GOT3 (cell line): Measurements from ENCODE around the gene ZNF559.
"Not testable (repeated sequence)": the region's sequence is repeated elsewhere in the genome, so short reads cannot be mapped to it uniquely, and the experiment has no call there.

Source experiments
- DNase-seq: peaks from one replicate; lab custom pipeline; 2025; ENCODE audit warnings: mixed read lengths; lab: John Stamatoyannopoulos, UW

Gene ZNF559

DNA sequence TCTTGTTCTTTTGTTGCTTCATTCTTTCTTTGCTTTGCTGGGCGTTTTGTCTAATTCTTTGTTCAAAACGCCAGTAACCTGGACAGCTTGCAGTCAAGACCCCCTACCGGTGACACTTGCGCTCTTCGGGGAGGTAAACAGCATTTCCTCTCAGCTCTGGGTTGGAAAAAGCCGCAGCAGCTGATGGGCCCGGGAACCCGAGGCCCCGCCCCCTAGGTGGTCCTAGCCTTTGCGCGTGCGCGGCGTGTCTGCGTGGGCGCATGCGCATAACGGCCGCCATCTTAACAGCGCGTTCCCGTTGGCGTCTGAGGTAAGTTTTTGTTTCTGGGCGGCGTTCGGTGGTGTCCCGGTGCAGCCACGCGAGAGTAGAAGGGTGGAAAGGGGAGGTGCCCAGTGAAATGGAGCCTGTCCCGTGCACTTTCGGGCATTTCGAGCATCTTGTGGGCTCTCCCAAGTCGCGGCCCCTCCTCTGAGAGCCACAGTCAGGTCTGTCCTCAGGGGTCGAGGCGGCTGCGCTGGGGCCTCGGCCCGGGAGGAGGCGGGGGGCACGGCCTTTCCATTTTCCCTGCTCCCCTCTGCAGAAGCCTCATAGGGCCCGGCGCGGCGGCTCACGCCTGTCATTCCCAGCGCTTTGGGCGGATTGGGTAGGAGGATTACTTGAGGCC, at the start of gene ZNF559:
Gene ZNF559, plus strand, starts transcription at position 261 of the 665 bp plus-strand sequence. CDS start 14,371 bp downstream, outside the sequence.
- peak; percentile 91 for DNase-seq

- DNase-seq: not testable (repeated sequence)
Observed at GRCh38 chr19:9283485-9283884, 40.5 kb upstream of the ZNF559 start.

DNA sequence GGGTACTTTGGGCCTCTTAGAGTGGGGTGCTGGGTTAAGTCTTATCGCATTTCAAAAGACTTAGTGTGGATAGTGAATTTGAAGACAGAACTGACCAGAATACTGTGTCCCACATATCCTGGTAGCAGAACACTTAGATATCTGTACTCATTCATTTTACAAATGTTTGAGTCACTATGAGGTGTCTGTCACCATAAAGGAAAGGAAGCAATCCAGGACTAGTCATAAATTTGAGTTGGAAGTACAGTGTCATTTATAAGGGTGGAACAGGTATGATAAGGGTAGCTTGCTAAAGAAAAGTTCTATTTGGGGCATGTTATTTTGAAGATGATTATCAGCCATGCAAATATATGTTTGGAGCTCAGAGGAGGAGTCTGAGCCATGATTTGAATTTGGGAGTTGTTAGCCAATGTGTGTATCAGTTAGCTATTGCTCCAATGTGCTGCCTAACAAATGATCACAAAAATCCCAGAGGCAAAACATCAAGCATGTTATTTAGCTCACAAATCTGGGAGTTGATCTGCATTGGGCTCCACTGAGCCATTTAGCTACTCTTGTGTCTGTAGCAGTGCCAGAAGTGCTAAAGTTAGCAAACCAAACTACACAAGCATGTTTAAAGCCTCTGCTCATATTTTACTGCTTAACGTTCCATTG, 34.6 kb upstream of the ZNF559 start:
- no peak for DNase-seq

DNA sequence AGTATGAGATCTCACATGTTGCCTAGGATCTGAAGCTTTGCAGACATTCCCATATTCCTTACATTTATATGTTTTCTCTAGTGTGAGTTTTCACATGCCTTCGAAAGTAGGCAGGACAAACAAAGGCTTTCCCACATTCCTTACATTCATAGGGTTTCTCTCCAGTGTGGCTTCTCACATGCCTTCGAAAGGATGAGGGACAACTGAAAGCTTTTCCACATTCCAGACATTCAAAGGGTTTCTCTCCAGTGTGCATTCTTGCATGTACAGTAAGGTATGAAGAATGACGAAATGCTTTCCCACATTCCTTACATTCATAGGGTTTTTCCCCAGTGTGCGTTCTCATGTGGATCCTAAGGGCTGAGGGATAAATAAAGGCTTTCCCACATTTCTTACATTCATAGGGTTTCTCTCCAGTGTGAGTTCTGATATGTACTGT, 28.5 kb upstream of the ZNF559 start:
- no peak for DNase-seq

GRCh38 chr19:9296336-9296735, 27.6 kb upstream of the ZNF559 start:
- DNase-seq: no peak

DNA sequence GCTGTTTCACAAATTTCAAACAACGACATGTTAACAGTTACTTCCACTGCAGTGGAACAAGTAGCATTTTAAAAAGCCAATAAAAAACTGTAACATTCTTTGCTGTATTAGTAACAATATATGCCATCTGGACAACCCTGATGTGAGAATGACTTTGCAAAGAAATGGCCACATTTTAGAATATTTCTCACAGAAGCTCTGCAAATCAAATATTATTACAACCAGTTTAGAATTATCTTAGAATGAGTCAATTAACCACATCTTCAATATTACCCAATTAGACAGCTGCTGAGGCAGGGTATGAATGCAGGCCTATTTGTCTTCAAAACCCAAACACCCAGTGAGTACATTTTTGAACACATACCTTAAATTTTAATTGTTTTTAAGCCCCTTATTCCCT, 17.5 kb upstream of the ZNF559 start:
- no peak for DNase-seq

DNA sequence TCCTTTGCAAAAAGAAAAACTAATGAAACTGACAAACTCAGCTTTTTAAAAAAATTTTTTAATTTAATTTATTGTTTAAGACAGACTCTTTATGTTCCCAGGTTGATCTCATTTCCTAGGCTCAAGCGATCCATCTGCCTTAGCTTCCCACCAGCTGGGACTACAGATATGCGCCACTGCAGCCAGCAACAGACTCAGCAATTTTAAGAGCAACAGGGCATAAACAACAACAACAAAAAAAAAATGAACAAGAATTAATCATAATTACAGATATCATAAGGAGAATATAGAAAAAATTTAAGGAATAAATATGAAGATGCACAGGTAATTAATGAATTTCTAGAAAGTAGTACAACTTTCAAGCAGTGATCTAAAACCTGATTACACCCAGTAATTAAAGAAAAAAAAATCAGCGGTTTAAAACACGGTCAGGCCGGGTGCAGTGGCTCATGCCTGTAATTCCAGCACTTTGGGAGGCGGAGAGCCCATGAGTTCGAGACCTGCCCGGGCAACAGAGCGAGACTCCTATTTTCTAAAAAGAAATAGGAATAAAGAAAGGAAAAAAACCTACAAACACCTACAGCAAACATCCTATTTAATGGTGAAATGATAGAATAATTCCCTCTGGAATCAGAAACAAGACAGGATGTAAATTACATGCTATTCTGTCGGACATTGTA, 15.7 kb upstream of the ZNF559 start:
- no peak for DNase-seq

- DNase-seq: peak; percentile 92
Observed at GRCh38 chr19:9309139-9309973, 14.6 kb upstream of the ZNF559 start, which contains the start of gene ZNF699. TSS of gene ZNF699 (minus strand) at chr19:9309838. CDS start at chr19:9305119, 4,719 bp downstream.

DNA sequence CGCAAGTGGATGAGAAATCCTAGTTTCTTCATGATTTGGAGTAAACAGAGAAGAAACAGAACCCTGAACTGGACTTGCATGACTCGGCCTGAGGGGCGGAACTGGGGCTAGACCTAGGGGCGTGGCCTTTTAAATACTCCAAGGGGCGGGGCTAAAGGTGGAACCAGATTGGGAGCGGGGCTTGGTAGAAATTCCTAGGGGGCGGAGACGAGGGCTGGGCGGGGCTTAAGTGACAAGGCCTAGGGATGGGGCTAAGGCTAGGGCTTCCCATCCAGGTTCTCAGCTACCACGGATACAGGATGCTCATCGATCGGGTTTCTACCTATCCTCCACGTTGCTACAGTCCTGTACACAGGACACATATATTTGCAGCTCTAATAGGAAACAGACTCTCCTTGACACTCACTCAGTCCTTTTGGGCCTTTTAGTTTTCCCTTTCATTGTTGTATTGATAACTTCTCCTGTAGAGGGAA, 14.0 kb upstream of the ZNF559 start:
- DNase-seq: no peak

DNA sequence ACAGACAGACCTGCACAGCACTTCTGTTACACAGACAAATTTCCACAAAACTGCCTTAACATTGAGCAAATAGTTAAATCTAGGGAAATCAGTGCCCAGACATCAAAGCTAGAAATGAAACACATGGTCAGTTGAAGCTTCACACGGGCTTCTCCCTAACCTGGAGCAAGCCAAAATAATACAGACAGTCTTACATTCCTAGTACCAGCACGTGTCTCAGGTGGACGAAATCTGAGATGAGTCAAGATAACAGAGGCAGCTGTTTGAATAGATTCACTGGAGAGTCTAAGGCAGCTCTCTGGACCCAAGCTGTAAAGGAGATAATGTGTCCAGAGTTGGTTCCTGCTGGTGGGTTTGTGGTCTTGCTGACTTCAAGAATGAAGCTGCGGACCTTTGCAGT, 10.2 kb upstream of the ZNF559 start:
- DNase-seq: no peak

GRCh38 chr19:9321338-9321737, 2.6 kb upstream of the ZNF559 start:
- no peak for DNase-seq

DNA sequence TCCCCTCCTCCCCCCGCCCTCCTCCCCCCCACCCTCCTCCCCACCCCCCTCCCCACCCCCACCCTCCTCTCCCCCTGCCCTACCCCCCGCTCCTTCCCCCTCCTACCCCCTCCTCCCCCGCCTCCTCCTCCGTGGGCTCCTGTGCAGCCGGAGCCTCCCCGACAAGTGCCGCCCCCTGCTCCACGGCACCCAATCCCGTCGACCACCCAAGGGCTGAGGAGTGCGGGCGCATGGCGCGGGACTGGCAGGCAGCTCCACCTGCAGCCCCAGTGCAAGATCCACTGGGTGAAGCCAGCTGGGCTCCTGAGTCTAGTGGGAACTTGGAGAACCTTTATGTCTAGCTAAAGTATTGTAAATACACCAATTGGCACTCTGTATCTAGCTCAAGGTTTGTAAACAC, 2.2 kb upstream of the ZNF559 start:
- DNase-seq: not testable (repeated sequence)

- DNase-seq: not testable (repeated sequence)
Observed at GRCh38 chr19:9322201-9322600, 1.8 kb upstream of the ZNF559 start.

GRCh38 chr19:9323557-9323918, 441 bp upstream of the ZNF559 start:
- peak; percentile 37 for DNase-seq

DNA sequence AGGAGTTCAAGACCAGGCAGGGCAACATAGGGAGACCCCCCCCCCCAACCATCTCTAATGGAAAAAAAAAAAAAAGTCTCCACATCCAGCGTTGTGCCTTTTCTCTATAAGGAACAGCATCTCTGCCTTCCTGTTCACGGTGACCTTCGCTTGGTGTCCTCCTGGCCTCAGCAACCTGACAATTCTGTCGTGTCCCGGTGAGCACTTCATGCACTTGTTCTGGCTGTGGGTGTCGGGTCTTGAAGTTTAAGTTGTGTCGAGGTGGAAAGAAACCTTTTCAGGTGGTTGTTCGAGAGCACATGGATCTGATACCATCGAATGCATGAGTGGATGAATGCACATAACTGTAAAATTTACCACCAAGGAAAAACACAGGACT, 594 bp downstream of the ZNF559 start:
- no peak for DNase-seq

GRCh38 chr19:9329999-9330398, 6.0 kb downstream of the ZNF559 start:
- no peak for DNase-seq

DNA sequence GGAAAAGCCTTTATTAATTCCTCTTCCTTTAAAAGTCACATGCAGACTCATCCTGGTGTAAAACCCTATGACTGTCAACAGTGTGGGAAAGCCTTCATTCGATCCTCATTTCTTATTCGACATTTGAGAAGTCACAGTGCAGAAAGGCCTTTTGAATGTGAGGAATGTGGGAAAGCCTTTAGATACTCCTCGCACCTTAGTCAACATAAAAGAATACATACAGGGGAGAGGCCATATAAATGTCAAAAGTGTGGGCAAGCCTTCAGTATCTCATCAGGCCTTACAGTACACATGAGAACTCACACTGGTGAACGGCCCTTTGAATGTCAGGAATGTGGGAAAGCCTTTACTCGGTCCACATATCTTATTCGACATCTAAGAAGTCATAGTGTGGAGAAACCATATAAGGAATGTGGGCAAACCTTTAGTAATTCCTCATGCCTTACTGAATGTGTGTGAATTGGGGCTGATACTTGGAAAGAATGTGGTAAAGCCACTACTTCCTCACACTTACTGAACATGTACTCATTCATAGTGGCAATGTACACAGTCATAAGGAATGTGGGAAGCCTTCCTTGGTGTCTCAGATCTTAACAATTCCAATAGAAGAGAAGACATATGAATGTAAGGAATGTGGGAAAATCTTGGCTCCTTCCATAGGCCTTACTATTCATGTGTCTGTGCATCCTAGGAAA, 18.8 kb downstream of the ZNF559 start:
- DNase-seq: no peak

DNA sequence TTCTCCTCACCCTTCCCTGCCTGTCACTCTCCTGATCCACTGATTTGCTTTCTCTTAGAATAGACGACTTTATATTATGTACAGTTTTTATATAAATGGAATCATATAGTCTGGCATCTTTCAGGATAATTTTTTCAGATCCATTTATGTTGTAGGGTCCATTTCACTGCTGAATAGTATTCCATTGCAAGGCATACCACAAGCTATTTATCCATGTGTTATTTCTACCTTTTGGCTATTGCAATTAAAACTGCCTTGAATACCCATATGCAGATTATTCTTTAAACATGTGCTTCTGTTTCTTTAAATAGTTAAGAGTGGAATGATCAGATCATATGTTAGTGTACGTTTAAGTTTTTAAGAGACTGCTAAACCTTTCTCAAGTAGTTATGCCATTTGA, 21.0 kb downstream of the ZNF559 start:
- no peak for DNase-seq

- DNase-seq: no peak
Observed at GRCh38 chr19:9348253-9348652, 24.3 kb downstream of the ZNF559 start.

- DNase-seq: no peak
Observed at GRCh38 chr19:9348671-9349070, 24.7 kb downstream of the ZNF559 start.

DNA sequence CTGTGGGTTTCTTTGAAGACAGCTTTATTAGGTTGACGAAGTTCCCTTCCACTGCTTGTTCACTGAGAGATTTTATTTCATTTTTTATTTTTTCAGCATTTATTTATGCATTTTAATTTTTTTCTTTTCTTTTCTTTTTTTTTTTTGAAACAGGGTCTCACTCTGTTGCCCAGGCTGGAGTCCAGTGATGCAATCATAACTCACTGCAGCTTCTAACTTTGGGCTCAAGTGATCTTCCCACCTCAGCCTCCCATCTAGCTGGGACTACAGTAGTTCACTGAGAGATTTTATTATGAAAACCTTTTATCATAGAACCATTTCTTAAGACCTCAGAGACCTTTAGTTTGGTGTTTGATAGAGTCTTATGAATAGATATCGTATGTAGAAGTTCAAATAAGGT, 28.5 kb downstream of the ZNF559 start:
- DNase-seq: no peak
